ENCODE measurements around the gene SWT1.

SWT1 gene

DNA sequence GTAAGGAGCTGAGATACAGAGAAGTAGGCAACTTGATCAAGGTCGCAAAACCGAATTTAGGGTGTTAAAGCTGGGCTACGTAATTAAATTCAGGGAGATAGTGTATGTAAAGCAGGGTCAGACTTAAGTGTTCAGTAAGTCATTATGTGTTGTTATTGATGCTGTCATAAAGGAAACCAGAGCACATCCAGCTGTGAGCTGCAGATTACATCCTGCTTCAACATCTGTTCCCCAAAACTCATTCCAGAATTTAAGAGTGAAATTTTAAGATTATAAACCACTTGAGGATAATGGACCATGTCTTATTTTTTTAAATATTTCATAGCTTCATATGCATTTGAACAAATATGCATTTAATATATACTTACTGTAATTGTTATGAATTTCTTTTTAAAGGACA is 110.3 kb downstream of the SWT1 start:
- no peak overlapping the region for H3K27ac ChIP-seq
- TF ChIP-seq ZFX (IDR thresholded peaks at IDR 0.05), result no peak
- TF ChIP-seq CTCF (conservative IDR thresholded peaks at IDR 0.05), result no peak

DNA sequence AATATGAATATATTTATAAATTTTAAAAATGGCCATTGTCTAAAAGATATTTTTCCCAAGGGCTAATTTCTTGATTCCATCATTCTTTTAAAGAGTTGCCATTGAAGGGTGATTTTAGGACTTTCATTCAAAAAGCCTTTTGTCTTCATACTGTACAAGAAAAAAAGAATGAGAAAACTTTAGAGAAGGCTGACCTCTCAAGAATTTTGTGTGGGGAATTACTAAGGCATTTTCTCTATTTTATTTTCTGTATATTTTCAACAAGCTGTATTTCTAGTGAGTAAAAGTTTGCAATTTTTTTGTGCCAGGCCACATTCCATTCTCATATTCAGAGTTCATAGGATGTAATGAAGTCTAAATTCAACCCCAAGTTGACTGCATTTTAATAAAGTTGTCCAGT is 110.7 kb downstream of the SWT1 start:
- no peak overlapping the region for H3K27ac ChIP-seq
- TF ChIP-seq CTCF (conservative IDR thresholded peaks at IDR 0.05) (no peak), ZFX (IDR thresholded peaks at IDR 0.05) (no peak)

- no peak for TF ChIP-seq ZFX (IDR thresholded peaks at IDR 0.05)
- no peak for TF ChIP-seq CTCF (conservative IDR thresholded peaks at IDR 0.05)
- no peak overlapping the region for H3K27ac ChIP-seq
Measured at GRCh38 chr1:185268352-185268751, 111.4 kb downstream of the SWT1 start.

GRCh38 chr1:185271921-185272320 is 115.0 kb downstream of the SWT1 start:
- no peak overlapping the region for H3K27ac ChIP-seq
- TF ChIP-seq ZFX (IDR thresholded peaks at IDR 0.05), result no peak
- no peak for TF ChIP-seq CTCF (conservative IDR thresholded peaks at IDR 0.05)

- no peak for TF ChIP-seq CTCF (conservative IDR thresholded peaks at IDR 0.05)
- no peak for TF ChIP-seq ZFX (IDR thresholded peaks at IDR 0.05)
- no peak overlapping the region for H3K27ac ChIP-seq
Measured at GRCh38 chr1:185279571-185279970, 122.6 kb downstream of the SWT1 start.

DNA sequence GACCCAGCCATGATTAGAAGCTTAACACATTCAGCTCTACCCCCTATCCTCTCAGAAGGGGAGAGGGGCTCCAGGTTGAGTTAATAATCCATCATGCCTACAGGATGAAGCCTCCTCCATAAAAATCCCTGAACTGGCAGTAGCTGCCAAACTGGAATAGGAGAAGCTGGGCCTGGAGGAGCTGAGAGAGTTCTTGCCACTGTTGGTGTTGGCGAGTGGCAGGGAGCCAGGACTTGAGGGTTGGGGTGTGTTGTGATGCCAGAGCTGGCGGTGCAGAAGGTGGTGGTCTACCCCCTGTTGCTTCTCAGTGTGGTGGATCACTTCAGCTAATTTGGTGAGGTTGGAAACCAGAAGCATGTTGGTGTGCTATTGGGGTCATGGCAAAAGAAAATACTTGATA is 123.6 kb downstream of the SWT1 start:
- no peak for TF ChIP-seq CTCF (conservative IDR thresholded peaks at IDR 0.05)
- TF ChIP-seq ZFX (IDR thresholded peaks at IDR 0.05), result no peak
- no peak overlapping the region for H3K27ac ChIP-seq

DNA sequence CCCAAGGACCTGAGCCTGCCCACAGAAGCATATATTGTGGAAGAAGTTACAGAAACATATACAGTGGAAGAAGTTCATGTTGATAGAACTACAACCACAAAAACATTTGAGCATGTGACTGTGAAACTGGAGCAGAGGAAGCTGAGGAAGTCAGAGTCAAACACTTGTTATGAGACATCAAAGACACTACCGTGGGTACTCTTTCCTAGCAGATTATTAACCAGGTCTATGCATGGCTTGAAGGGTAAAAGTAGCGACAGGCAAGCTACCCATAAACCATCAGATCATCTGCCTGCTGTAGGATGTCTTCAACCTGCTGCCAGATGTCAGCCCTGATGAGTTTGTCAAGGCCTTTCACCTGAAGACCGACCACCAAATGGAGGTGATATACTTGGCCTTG is 124.3 kb downstream of the SWT1 start:
- H3K27ac ChIP-seq, result no peak overlapping the region
- no peak for TF ChIP-seq CTCF (conservative IDR thresholded peaks at IDR 0.05)
- TF ChIP-seq ZFX (IDR thresholded peaks at IDR 0.05), result no peak
